Esophagus squamous epithelium (tissue), 5 donors: Measurements from ENCODE around the gene IL1RAPL1. TPM values are rescaled to one million over a fixed set of nuclear protein-coding genes. Genes with fewer than 3 reads are reported as not detected.

Source experiments
- DNase-seq: peaks from one replicate; lab custom pipeline; 2025; lab: John Stamatoyannopoulos, UW
- H3K27ac ChIP-seq, 4 donors: fragments of 200-600 bp; sonication (generic); one replicate each; pipeline ENCODE4 v1.5.1; 2016 to 2019; ENCODE audit warnings: mild to moderate bottlenecking in 1 of 4
- H3K27me3 ChIP-seq, 4 donors: fragments of 200-600 bp; sonication (generic); 1 replicate in 3 of 4; 2 replicates in 1 of 4; pipeline versions ENCODE4 v1.5.1 to v1.6.0; 2017 to 2021; ENCODE audit warnings: antibody characterized with exemption in 1 of 4
- H3K36me3 ChIP-seq, 3 donors: fragments of 200-600 bp; sonication (generic); one replicate each; pipeline ENCODE4 v1.5.1; 2016 to 2019
- H3K4me1 ChIP-seq, 3 donors: fragments of 200-600 bp; sonication (generic); one replicate each; pipeline ENCODE4 v1.5.1; 2017 to 2019
- H3K4me3 ChIP-seq, 4 donors: fragments of 200-600 bp; sonication (generic); 1 replicate in 3 of 4; 2 replicates in 1 of 4; pipeline ENCODE4 v1.5.1; 2016 to 2019; ENCODE audit warnings: mild to moderate bottlenecking in 2 of 4, moderate library complexity in 1 of 4
- H3K9me3 ChIP-seq, 3 donors: fragments of 200-600 bp; sonication (generic); one replicate each; pipeline ENCODE4 v1.5.1; 2016 to 2019
- POLR2A ChIP-seq, 4 donors: fragments of 450-650 bp; IDR thresholded peaks; one replicate each; pipeline ENCODE4 v1.6.1; 2017; ENCODE audit warnings: antibody characterized with exemption in 4 of 4, mild to moderate bottlenecking in 4 of 4, moderate library complexity in 3 of 4
- WGBS, 2 donors: methylation state at CpG; one replicate each; pipeline ENCODE4 v1.1.5; 2018; 5-methylcytosine and 5-hydroxymethylcytosine counted together
- intact Hi-C: fragments of 100-400 bp; cut with DNase I; formaldehyde crosslinking; loops from one replicate; pipeline ENCODE4 v1.15.0; 2022
- total RNA-seq, 4 donors: library from RNA; depleted of rRNA; stranded (reverse); fragments of >200 nt; gene quantifications; one replicate each; pipeline ENCODE4 v1.1.0, GENCODE V29; 2016
- TF ChIP-seq, protein P1 (sequence below), 6 experiments: fragments of 450-650 bp in 4 of 6; fragments of 200-600 bp in 2 of 6; sonication (generic) in 2 of 6; IDR thresholded peaks; one replicate each; pipeline ENCODE4 v1.5.1; 2016 to 2019; ENCODE audit warnings: antibody characterized with exemption in 6 of 6, mild to moderate bottlenecking in 4 of 6, moderate library complexity in 4 of 6
- donor health status: DM: yes; HTN: yes; CAD: no.

The IL1RAPL1 gene
- total RNA-seq, 4 donors from 2014 or later, result 0.09 to 0.19 (median 0.13) TPM; not detected in 1

GRCh38 chrX:29082558-29082957 is 495.3 kb downstream of the IL1RAPL1 start:
- Histone ChIP-seq H3K27me3 (no peaks in the 10 kb centered on the region), H3K27ac (peak overlapping the region in 1 of 4 donors; percentile 20), H3K36me3 (no peaks in the 10 kb centered on the region), H3K4me3 (no peak overlapping the region), H3K4me1 (peaks cover 0 to 15% (median 0%) of the 10 kb centered on the region in 3 donors), H3K9me3 (no peaks in the 10 kb centered on the region)
- WGBS, 2 donors, result 40 to 48% methylated on average over 3 of the region's 3 CpGs
- DNase-seq, result no peak
- intact Hi-C loops, result no loop called here
- TF ChIP-seq, protein P1, sequence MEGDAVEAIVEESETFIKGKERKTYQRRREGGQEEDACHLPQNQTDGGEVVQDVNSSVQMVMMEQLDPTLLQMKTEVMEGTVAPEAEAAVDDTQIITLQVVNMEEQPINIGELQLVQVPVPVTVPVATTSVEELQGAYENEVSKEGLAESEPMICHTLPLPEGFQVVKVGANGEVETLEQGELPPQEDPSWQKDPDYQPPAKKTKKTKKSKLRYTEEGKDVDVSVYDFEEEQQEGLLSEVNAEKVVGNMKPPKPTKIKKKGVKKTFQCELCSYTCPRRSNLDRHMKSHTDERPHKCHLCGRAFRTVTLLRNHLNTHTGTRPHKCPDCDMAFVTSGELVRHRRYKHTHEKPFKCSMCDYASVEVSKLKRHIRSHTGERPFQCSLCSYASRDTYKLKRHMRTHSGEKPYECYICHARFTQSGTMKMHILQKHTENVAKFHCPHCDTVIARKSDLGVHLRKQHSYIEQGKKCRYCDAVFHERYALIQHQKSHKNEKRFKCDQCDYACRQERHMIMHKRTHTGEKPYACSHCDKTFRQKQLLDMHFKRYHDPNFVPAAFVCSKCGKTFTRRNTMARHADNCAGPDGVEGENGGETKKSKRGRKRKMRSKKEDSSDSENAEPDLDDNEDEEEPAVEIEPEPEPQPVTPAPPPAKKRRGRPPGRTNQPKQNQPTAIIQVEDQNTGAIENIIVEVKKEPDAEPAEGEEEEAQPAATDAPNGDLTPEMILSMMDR (IDR thresholded peaks at IDR 0.05), result no peak
- TF ChIP-seq POLR2A (IDR thresholded peaks at IDR 0.05), result no peak

- no peaks in the 10 kb centered on the region for H3K36me3 ChIP-seq
- no peak overlapping the region for H3K27ac ChIP-seq
- no peaks in the 10 kb centered on the region for H3K9me3 ChIP-seq
- intact Hi-C loops, result no loop called here
- peaks cover 0 to 15% (median 0%) of the 10 kb centered on the region in 3 donors for H3K4me1 ChIP-seq
- TF ChIP-seq, protein P1 (IDR thresholded peaks at IDR 0.05), result no peak
- no peak for TF ChIP-seq POLR2A (IDR thresholded peaks at IDR 0.05)
- H3K27me3 ChIP-seq, result no peaks in the 10 kb centered on the region
- no peak for DNase-seq
- WGBS, 2 donors, result 28 to 39% methylated on average over 2 of the region's 2 CpGs
- H3K4me3 ChIP-seq, result no peak overlapping the region
Observed at GRCh38 chrX:29083823-29084222, 496.6 kb downstream of the IL1RAPL1 start.

DNA sequence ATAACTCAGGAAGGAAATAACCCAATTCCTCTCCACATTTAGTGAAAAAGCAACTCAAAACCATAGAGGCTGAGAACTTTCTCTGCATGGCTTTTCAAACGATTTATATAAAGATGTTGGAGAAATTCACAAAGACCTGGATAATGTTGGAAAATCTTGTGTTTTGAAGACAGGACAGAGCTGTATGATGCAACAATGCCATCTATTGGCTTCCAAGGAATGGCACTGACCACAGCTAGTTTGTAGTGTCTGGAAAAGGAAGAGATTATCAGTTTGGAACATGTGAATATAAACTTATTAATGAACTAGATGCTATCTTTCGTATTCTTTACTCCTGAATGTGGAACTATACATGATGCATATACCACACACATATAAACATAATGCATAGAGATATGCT is 503.6 kb downstream of the IL1RAPL1 start:
- 15 to 33% methylated on average over 2 of the region's 2 CpGs for WGBS, 2 donors
- Histone ChIP-seq H3K27me3 (no peaks in the 10 kb centered on the region), H3K9me3 (no peaks in the 10 kb centered on the region), H3K36me3 (no peaks in the 10 kb centered on the region), H3K4me1 (no peaks in the 10 kb centered on the region), H3K4me3 (no peak overlapping the region), H3K27ac (no peak overlapping the region)
- no peak for TF ChIP-seq POLR2A (IDR thresholded peaks at IDR 0.05)
- TF ChIP-seq, protein P1 (IDR thresholded peaks at IDR 0.05), result peak in 3 of 6 experiments; percentile 8 to 18 (median 12)
- intact Hi-C loops, result no loop called here
- DNase-seq, result no peak

GRCh38 chrX:29107231-29107630 is 520.0 kb downstream of the IL1RAPL1 start:
- H3K36me3 ChIP-seq, result no peaks in the 10 kb centered on the region
- H3K4me1 ChIP-seq, result no peaks in the 10 kb centered on the region
- TF ChIP-seq, protein P1 (IDR thresholded peaks at IDR 0.05), result no peak
- no peak for TF ChIP-seq POLR2A (IDR thresholded peaks at IDR 0.05)
- intact Hi-C loops, result no loop called here
- 25 to 35% methylated on average over 1 of the region's 1 CpG for WGBS, 2 donors
- H3K27ac ChIP-seq, result no peak overlapping the region
- H3K4me3 ChIP-seq, result no peak overlapping the region
- H3K9me3 ChIP-seq, result no peaks in the 10 kb centered on the region
- H3K27me3 ChIP-seq, result no peaks in the 10 kb centered on the region
- DNase-seq, result no peak

- Histone ChIP-seq H3K27me3 (no peaks in the 10 kb centered on the region), H3K27ac (no peak overlapping the region), H3K4me3 (no peak overlapping the region), H3K9me3 (no peaks in the 10 kb centered on the region), H3K36me3 (no peaks in the 10 kb centered on the region), H3K4me1 (no peaks in the 10 kb centered on the region)
- WGBS, 2 donors, result 41 to 54% methylated on average over 3 of the region's 3 CpGs
- TF ChIP-seq POLR2A (IDR thresholded peaks at IDR 0.05), result no peak
- TF ChIP-seq, protein P1 (IDR thresholded peaks at IDR 0.05), result no peak
- no peak for DNase-seq
- intact Hi-C loops, result no loop called here
Observed at GRCh38 chrX:29110041-29110440, 522.8 kb downstream of the IL1RAPL1 start.
